AG04449 (cell line): ENCODE measurements around the gene CSK.

ENCODE experiments used
- CTCF ChIA-PET: fragments of 350-600 bp; formaldehyde crosslinking; extraction: SDS; loops from one replicate; lab custom pipeline; 2021; ENCODE audit warnings: antibody characterized with exemption; lab: Yijun Ruan, JAX
- POLR2A ChIA-PET: fragments of 400-600, 350-600 bp; formaldehyde crosslinking; extraction: SDS; loops from one replicate; lab custom pipeline; 2020; ENCODE audit warnings: antibody characterized with exemption, inconsistent platforms; lab: Yijun Ruan, JAX
- DNase-seq: peaks from one replicate; pipeline ENCODE4 v3.0.0-alpha.2; 2010; ENCODE audit warnings: low read depth, low spot score
- H3K4me3 ChIP-seq: 2 replicates; pipeline ENCODE4 v1.5.1; 2011; ENCODE audit warnings: low read depth, mild to moderate bottlenecking, control low read depth, low read length
- CTCF ChIP-seq: IDR thresholded peaks from one replicate; pipeline ENCODE4 v1.5.1; 2011; ENCODE audit warnings: mild to moderate bottlenecking, moderate library complexity, low read length, control low read depth, inconsistent platforms; ENCODE audit not compliant: insufficient read depth; ENCODE audit errors: missing control alignments

The CSK gene

GRCh38 chr15:74754593-74755215 is 27.2 kb upstream of the CSK start:
- H3K4me3 ChIP-seq: no peak overlapping the region
- ChIA-PET CTCF (interaction anchor here (1.2 to 11.1 kb wide), 2 partner anchors 16 to 120 kb away, joined by 7 to 141 read pairs; no protein-coding TSS in a partner anchor), POLR2A (no interaction called here)
- DNase-seq: no peak
- TF ChIP-seq CTCF: no peak

- ChIA-PET POLR2A (no interaction called here), CTCF (interaction anchor here (11.1 to 33.5 kb wide), 2 partner anchors 11 to 127 kb away, joined by 141 to 1672 read pairs; partner anchors contain the start of gene CLK3)
- H3K4me3 ChIP-seq: no peak overlapping the region
- TF ChIP-seq CTCF: no peak
- DNase-seq: no peak
Observed at GRCh38 chr15:74758736-74759135, 23.1 kb upstream of the CSK start.

- DNase-seq: no peak
- no peak overlapping the region for H3K4me3 ChIP-seq
- POLR2A ChIA-PET: no interaction called here
- CTCF ChIA-PET: interaction anchor here (1.3 to 33.5 kb wide), 3 partner anchors 7 to 388 kb away, joined by 3 to 1672 read pairs (median 141); partner anchors contain the start of gene CLK3
- no peak for TF ChIP-seq CTCF
Observed at GRCh38 chr15:74762791-74763150, 19.1 kb upstream of the CSK start.

- DNase-seq: no peak
- POLR2A ChIA-PET: no interaction called here
- CTCF ChIA-PET: interaction anchor here (0.7 to 33.5 kb wide), 4 partner anchors 7 to 388 kb away, joined by 3 to 1672 read pairs (median 72); partner anchors contain the start of gene CLK3
- no peak overlapping the region for H3K4me3 ChIP-seq
- TF ChIP-seq CTCF: no peak
Observed at GRCh38 chr15:74763416-74763815, 18.5 kb upstream of the CSK start.

- TF ChIP-seq CTCF: no peak
- ChIA-PET POLR2A (interaction anchor here (1.0 kb wide), 1 partner anchor 137 kb away, joined by 3 read pairs; no protein-coding TSS in a partner anchor), CTCF (interaction anchor here (0.5 to 33.5 kb wide), 32 partner anchors 8 to 405 kb away, joined by 3 to 1672 read pairs (median 6); partner anchors contain the start of genes CLK3, CPLX3, CSK and CYP11A1)
- DNase-seq: no peak
- no peak overlapping the region for H3K4me3 ChIP-seq
Observed at GRCh38 chr15:74767167-74768098, 14.4 kb upstream of the CSK start.
